Dedifferentiated amniotic fluid mesenchymal stem cell (primary cell): Measurements from ENCODE around the gene PPP1R13B.
"Not testable (repeated sequence)": the region's sequence is repeated elsewhere in the genome, so short reads cannot be mapped to it uniquely, and the experiment has no call there.

ENCODE experiments used
- DNase-seq: peaks from one replicate; pipeline ENCODE4 v3.0.0-alpha.2; 2016; ENCODE audit errors: extremely low spot score

PPP1R13B gene

GRCh38 chr14:103776319-103776718 is 71.1 kb downstream of the PPP1R13B start:
- not testable (repeated sequence) for DNase-seq

GRCh38 chr14:103775506-103775905 is 71.9 kb downstream of the PPP1R13B start:
- DNase-seq: no peak

- DNase-seq: no peak
Observed at GRCh38 chr14:103773521-103773920, 73.9 kb downstream of the PPP1R13B start.

- DNase-seq: no peak
Observed at GRCh38 chr14:103772078-103772712, 75.2 kb downstream of the PPP1R13B start.

- no peak for DNase-seq
Observed at GRCh38 chr14:103770902-103771301, 76.5 kb downstream of the PPP1R13B start.

- no peak for DNase-seq
Observed at GRCh38 chr14:103770500-103770899, 76.9 kb downstream of the PPP1R13B start.

GRCh38 chr14:103767336-103767894 is 80.0 kb downstream of the PPP1R13B start:
- no peak for DNase-seq

GRCh38 chr14:103765526-103765925 is 81.8 kb downstream of the PPP1R13B start:
- DNase-seq: no peak

- DNase-seq: no peak
Observed at GRCh38 chr14:103763730-103764488, 83.5 kb downstream of the PPP1R13B start.

GRCh38 chr14:103762541-103762940 is 84.8 kb downstream of the PPP1R13B start:
- DNase-seq: no peak

- DNase-seq: no peak
Observed at GRCh38 chr14:103762036-103762435, 85.3 kb downstream of the PPP1R13B start.

GRCh38 chr14:103758059-103758776 is 89.2 kb downstream of the PPP1R13B start:
- no peak for DNase-seq

GRCh38 chr14:103755060-103755459 is 92.3 kb downstream of the PPP1R13B start:
- DNase-seq: no peak

- DNase-seq: no peak
Observed at GRCh38 chr14:103753774-103754173, 93.6 kb downstream of the PPP1R13B start.

GRCh38 chr14:103749860-103750259 is 97.5 kb downstream of the PPP1R13B start:
- DNase-seq: no peak

- DNase-seq: no peak
Observed at GRCh38 chr14:103749452-103749851, 97.9 kb downstream of the PPP1R13B start.

- DNase-seq: no peak
Observed at GRCh38 chr14:103748534-103748857, 98.9 kb downstream of the PPP1R13B start.

- no peak for DNase-seq
Observed at GRCh38 chr14:103746701-103747100, 100.7 kb downstream of the PPP1R13B start.

- DNase-seq: no peak
Observed at GRCh38 chr14:103745424-103745823, 102.0 kb downstream of the PPP1R13B start.

GRCh38 chr14:103744621-103745395 is 102.6 kb downstream of the PPP1R13B start:
- DNase-seq: no peak

GRCh38 chr14:103743691-103744090 is 103.7 kb downstream of the PPP1R13B start:
- no peak for DNase-seq
